ENCODE measurements around the gene ASCC3.

Gene ASCC3

DNA sequence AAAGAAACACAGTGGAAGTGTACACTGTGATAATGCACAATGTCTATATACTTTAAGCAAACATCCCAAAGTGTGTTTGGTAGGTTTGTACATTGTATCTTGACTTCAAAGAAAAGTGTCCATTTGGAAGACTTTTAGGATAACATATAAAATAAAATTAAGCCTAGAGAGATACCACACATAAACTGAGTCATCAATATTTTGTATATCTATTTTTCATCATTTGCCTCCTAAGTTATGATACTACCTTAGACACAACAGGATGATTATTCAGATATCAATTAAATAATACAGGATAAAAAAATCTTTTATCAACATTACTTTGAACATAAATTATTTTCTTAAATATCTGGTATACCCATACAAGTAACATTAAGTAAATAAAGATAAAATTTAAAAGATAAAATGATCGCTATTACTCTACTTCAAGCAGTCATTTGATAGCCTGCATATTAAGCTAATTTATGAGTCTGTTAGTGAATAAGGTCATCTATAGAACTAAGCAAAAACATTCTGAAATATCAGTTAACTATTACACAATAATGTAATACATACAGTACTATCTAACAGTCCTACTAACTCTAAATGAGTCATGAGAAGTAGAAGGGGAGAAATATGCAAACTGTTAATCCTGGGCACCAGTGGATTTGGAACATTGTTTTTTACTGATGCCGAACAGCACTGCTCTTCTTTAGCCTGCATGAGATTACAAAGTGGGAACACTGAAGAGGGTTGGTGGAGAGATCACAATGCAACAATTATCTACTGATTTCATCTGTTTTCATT is 258.0 kb downstream of the ASCC3 start:
- TF ChIP-seq, protein P1, sequence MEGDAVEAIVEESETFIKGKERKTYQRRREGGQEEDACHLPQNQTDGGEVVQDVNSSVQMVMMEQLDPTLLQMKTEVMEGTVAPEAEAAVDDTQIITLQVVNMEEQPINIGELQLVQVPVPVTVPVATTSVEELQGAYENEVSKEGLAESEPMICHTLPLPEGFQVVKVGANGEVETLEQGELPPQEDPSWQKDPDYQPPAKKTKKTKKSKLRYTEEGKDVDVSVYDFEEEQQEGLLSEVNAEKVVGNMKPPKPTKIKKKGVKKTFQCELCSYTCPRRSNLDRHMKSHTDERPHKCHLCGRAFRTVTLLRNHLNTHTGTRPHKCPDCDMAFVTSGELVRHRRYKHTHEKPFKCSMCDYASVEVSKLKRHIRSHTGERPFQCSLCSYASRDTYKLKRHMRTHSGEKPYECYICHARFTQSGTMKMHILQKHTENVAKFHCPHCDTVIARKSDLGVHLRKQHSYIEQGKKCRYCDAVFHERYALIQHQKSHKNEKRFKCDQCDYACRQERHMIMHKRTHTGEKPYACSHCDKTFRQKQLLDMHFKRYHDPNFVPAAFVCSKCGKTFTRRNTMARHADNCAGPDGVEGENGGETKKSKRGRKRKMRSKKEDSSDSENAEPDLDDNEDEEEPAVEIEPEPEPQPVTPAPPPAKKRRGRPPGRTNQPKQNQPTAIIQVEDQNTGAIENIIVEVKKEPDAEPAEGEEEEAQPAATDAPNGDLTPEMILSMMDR (IDR thresholded peaks at IDR 0.05), result no peak
- Histone ChIP-seq H3K27ac (no peak overlapping the region), H3K36me3 (ENCODE audit: control insufficient read depth, insufficient read depth, low read length) (no peaks in the 10 kb centered on the region), H3K4me3 (ENCODE audit: low read depth, low read length) (no peak overlapping the region), H3K4me2 (ENCODE audit: low read length) (no peak overlapping the region), H3K9ac (no peak overlapping the region), H3K79me2 (no peaks in the 10 kb centered on the region), H3K9me3 (ENCODE audit: control insufficient read depth, low read length) (no peaks in the 10 kb centered on the region), H3K27me3 (ENCODE audit: control insufficient read depth, insufficient read depth, low read length) (no peaks in the 10 kb centered on the region), H2AFZ (no peak overlapping the region), H3K4me1 (no peaks in the 10 kb centered on the region)

DNA sequence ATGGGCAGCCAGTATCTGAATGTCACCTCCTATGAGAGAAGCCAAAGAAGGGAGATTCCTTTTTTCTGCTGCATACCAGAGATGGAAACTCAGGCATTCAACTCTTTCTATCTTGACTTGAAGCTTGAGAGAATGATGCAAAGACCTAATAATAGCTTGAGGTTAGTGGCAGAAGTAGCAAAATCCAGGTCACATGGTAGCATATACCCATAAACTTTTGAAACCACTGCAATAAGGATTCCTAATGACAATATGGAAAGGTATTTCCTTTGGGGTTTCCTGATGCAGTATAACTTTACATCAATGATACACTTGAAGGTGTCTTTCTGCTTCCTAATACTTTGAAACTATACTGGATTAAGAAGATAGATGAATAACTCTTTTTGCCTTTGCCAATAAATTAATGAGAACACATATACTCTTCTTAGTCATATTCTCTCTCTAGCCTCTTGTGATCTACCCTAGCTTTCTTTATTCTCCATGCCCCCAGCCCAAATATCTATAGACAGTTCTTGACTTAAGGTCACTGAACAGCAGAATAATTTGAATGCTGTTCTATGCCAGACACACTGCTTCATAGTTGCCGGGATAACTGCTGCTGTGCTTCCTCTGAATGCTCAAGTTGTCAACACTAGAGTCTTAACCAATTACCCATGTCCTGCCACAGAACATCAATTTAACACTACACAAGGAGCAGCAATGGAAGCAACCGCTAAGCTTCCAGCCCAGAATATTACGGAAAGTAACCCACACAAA is 260.9 kb downstream of the ASCC3 start:
- Histone ChIP-seq H3K79me2 (no peaks in the 10 kb centered on the region), H3K4me3 (ENCODE audit: low read depth, low read length) (no peak overlapping the region), H3K4me1 (no peaks in the 10 kb centered on the region), H2AFZ (no peak overlapping the region), H3K27me3 (ENCODE audit: control insufficient read depth, insufficient read depth, low read length) (no peaks in the 10 kb centered on the region), H3K9ac (no peak overlapping the region), H3K36me3 (ENCODE audit: control insufficient read depth, insufficient read depth, low read length) (no peaks in the 10 kb centered on the region), H3K4me2 (ENCODE audit: low read length) (no peak overlapping the region), H3K9me3 (ENCODE audit: control insufficient read depth, low read length) (no peaks in the 10 kb centered on the region), H3K27ac (no peak overlapping the region)
- TF ChIP-seq, protein P1 (IDR thresholded peaks at IDR 0.05), result no peak

DNA sequence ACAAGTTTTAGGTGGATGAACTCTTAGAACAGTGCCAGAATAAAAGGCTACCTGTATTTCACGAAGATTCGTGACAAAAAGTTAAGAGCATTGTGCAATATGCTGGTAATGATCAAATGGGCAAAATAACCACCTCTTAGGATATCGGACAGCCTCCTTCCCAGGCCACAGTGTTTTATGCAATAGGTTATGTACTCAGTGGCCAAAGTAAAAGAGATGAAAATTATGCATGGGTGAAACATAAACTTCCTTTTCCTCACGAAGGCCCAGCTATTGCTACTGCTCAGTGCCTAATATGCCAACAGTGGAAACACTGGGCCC is 262.8 kb downstream of the ASCC3 start:
- no peaks in the 10 kb centered on the region for H3K36me3 ChIP-seq (ENCODE audit: control insufficient read depth, insufficient read depth, low read length)
- no peaks in the 10 kb centered on the region for H3K79me2 ChIP-seq
- TF ChIP-seq, protein P1 (IDR thresholded peaks at IDR 0.05), result no peak
- no peaks in the 10 kb centered on the region for H3K9me3 ChIP-seq (ENCODE audit: control insufficient read depth, low read length)
- H3K4me2 ChIP-seq (ENCODE audit: low read length), result no peak overlapping the region
- no peaks in the 10 kb centered on the region for H3K27me3 ChIP-seq (ENCODE audit: control insufficient read depth, insufficient read depth, low read length)
- no peak overlapping the region for H3K27ac ChIP-seq
- no peak overlapping the region for H2AFZ ChIP-seq
- no peak overlapping the region for H3K4me3 ChIP-seq (ENCODE audit: low read depth, low read length)
- H3K9ac ChIP-seq, result no peak overlapping the region
- H3K4me1 ChIP-seq, result no peaks in the 10 kb centered on the region

DNA sequence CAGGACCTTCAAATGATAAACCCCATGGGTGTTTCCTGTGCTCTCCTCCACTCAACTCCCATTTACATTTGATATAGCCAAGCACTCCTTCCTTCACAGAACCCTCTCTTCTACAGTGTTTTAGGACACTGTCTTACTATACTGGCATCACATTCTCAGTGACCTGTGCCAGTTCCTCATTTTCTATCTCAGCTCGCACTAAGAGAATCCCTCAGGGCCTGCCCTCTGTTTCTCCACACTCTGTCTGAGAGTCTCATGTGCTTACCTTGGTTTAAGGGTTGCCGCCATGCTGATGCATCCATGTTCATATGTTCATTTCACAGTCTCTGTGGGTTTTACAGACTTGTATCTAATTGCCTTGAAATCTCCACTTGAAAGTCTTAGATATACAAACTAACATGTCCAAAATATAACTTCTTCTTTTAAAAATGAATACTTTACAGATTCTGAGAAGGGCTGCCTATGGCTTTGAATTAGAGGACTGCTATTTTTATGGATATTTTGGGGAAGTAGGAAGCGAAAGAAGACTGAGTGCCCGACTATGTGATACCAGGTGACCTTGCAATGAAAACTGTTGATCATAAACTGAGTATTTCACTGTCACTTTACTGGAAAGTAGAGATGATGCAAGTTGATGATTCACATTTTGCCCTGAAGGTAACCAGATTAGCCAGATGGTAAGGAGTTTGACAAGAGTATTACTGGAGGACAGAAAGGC is 263.3 kb downstream of the ASCC3 start:
- H3K9me3 ChIP-seq (ENCODE audit: control insufficient read depth, low read length), result no peaks in the 10 kb centered on the region
- H3K79me2 ChIP-seq, result no peaks in the 10 kb centered on the region
- H3K9ac ChIP-seq, result no peak overlapping the region
- H3K36me3 ChIP-seq (ENCODE audit: control insufficient read depth, insufficient read depth, low read length), result no peaks in the 10 kb centered on the region
- TF ChIP-seq, protein P1 (IDR thresholded peaks at IDR 0.05), result no peak
- no peak overlapping the region for H3K4me3 ChIP-seq (ENCODE audit: low read depth, low read length)
- no peak overlapping the region for H2AFZ ChIP-seq
- H3K4me2 ChIP-seq (ENCODE audit: low read length), result no peak overlapping the region
- H3K27me3 ChIP-seq (ENCODE audit: control insufficient read depth, insufficient read depth, low read length), result no peaks in the 10 kb centered on the region
- no peaks in the 10 kb centered on the region for H3K4me1 ChIP-seq
- H3K27ac ChIP-seq, result no peak overlapping the region
